ENCODE measurements around the gene MMP28.

The MMP28 gene

DNA sequence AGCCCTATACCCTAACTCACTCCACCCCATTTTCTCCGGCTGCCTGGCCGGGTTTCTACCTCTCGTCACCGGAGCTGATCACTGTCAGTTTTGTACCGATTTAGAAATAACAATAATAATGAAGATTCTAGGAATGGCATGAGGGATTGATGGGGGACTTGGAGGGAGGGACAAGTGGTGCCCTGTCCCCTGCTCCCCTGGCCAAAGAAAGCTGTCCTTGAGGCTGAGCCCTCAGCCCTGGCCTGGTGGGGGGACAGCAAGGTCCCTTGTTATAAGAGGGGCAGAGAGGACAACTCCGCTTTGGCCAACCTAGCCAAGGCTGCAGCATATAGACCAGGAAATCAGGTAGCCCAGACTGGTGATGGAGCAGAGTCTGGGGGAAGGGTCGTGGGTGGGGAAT, 52.9 kb downstream of the MMP28 start:
- no peak for DNase-seq

DNA sequence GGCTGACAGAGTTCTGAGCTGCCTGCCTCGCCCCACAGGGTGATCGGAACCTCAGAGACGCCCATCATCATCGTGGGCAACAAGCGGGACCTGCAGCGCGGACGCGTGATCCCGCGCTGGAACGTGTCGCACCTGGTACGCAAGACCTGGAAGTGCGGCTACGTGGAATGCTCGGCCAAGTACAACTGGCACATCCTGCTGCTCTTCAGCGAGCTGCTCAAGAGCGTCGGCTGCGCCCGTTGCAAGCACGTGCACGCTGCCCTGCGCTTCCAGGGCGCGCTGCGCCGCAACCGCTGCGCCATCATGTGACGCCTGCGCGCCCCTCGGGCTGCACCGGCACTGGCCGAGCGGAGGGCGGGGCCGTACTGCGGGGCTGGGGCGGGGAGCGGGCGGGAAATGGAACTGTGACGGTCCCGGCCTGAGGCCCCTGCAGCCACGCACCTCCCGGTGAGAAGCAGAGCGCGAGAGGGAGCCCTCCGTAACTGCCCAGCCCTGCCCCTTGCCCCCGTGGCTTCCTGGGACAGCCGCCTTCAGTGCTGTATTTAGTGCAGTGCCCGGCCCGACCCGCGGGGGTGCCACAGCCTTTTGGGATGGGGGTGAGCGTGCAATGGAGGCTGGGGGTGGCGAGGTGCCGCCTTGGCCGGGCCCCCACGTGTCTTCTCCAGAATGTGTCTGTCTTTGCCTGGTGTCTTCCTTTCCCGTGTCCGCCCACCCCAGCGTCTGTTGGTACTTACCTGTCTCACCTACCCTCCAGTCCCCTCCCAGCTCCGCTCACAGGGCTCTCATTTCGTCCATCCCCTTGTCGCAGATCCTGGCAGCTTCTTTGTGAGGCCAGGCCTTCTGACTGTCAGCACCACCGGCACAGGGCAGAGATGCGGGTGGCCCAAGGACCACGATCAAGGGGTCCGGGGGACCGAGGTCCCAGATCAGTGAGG, 54.2 kb downstream of the MMP28 start:
- DNase-seq: peak; percentile 58

DNA sequence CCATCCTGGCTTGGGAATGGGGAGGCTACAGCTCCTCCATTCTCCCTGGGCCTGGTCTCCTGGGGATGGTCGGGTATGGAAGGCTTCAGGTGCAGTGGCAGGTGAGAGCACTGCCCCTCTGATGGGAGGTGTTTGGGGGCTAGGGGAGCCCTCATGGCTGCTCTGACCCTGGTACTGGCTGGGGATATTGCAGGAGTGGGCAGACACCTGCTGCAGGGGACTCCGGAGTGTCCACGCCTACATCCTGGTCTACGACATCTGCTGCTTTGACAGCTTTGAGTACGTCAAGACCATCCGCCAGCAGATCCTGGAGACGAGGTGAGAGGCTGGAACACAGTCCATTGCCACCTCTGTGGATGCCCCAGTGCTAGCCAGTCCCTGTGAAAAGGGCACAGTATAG, 55.2 kb downstream of the MMP28 start:
- DNase-seq: no peak

DNA sequence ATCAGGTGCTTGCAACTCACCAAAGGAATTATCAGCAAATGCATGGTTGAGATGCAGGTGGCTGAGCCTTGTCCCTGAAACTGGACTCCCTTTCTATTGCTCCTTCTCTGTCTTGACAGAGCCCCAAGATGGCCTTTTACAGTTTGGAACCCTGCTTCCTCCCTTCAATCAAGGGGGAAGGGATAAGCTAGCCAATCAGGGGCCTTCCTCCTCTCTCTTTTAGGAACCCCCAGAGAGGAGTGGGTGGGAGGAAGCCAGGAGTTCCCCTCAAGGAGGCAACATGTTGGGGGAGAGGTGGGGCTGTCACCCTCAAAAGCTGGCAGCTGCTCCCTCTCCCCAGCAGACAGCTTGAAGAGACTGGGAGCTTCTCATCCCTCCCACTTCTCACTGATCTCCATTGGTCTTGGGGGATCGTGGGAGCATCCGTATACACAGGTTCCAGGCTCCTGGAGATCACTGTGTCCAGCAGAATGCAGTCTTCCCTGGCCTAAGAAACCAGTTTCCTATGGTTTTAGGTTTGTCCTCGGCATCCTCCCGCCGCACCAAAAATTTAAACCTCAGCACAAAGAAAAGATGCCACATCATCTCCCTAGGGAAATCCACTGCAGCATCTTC, 56.8 kb downstream of the MMP28 start:
- no peak for DNase-seq

DNA sequence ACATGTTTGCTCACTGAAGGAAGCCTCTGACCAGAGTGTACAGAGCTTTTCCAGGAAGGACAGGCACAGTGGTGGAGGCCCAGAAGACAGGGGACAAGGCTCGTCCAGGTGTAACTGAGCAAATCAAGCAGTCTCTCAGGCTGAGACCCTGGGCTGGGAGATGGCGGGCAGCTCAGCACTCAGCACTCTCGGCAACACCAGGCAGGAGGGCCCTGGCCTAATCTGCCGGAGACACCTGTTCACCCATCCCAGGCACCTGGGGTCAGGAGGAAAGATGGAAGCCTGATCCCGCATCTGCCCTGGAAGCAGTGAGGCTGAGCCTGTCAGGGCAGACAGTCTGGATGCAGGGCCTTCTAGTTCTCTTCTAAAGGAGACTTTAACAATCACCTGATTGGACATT, 59.2 kb downstream of the MMP28 start:
- DNase-seq: no peak

DNA sequence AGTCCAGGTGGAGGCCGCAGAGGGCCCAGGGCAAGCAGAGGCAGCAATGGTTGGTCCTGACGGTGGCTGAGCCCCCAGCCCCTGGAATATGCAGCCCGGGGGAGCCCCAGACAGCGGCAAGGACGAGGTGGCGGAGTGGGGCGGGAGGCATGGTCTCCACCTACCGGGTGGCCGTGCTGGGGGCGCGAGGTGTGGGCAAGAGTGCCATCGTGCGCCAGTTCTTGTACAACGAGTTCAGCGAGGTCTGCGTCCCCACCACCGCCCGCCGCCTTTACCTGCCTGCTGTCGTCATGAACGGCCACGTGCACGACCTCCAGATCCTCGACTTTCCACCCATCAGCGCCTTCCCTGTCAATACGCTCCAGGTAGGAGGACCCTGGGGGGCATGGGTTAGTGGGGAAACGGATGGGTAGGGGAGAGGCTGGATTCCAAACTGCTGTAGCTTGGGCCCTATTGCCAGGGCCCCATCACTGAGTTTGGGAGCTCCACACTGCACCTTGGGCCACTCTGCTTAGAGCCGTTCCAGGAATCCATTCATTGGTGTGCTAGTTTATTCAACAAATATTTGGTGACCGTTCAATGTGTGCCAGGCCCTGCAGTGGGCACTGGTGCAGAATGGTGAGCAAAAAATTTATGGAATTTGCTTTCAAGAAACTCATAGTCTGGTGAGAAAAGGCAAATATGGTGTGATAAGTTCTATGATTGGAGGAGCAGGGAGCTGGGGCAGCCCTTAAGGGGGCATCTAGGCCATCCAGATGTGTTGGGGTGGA, 60.2 kb downstream of the MMP28 start:
- DNase-seq: no peak

DNA sequence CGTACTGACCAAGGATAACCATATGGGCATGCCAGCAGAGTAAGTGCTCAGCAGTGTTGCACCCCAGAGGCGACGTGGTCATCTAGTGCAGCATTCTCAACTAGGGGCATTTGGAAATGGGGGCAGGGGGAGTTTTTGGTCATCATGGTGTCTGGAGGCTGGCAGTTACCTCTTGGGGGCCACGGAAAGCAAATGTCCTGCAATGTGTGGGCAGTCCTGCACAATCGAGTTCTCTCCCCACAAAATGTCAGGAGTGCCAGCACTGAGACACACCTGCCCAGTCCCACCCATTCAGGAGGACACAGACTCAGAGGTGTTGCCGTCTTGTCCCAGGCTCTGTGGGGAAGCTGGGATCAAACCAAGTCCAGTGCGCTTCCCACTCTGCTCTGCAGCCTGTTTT, 61.0 kb downstream of the MMP28 start:
- DNase-seq: no peak

DNA sequence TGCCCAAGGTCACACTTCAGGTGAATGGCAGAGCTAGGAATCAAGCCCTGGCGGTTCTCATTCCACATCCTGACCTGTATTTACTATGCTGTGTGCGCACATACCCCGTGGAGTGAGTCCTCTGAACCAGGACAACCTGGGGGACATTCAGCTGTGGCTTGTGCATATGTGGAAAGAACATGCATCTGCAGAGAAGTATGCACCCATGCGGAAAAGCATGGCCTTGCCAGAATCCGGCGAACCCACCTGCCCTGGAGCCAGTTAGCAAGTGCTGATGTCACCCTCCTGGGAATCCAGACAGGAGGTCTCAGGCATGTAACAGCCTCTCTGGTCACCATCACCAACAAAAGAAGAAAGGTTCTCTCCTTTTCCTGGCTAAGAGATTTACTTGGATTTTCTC, 62.1 kb downstream of the MMP28 start:
- DNase-seq: no peak

DNA sequence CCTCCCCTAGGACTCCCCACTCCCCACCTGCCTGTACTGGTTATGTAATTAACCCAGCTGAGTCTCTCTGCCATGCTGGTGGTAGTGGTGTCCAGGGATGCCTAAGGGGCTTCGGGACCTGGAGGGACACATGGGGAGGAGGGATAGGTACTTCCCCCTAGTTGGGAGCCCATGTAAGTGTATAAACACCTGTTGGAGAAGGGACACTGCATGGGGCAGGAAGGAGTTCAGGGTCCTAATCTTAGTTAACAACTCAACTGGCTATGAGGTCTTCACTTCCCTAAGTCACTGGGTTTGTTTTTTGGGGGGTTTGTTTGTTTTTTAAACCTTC, 62.7 kb downstream of the MMP28 start:
- DNase-seq: no peak

DNA sequence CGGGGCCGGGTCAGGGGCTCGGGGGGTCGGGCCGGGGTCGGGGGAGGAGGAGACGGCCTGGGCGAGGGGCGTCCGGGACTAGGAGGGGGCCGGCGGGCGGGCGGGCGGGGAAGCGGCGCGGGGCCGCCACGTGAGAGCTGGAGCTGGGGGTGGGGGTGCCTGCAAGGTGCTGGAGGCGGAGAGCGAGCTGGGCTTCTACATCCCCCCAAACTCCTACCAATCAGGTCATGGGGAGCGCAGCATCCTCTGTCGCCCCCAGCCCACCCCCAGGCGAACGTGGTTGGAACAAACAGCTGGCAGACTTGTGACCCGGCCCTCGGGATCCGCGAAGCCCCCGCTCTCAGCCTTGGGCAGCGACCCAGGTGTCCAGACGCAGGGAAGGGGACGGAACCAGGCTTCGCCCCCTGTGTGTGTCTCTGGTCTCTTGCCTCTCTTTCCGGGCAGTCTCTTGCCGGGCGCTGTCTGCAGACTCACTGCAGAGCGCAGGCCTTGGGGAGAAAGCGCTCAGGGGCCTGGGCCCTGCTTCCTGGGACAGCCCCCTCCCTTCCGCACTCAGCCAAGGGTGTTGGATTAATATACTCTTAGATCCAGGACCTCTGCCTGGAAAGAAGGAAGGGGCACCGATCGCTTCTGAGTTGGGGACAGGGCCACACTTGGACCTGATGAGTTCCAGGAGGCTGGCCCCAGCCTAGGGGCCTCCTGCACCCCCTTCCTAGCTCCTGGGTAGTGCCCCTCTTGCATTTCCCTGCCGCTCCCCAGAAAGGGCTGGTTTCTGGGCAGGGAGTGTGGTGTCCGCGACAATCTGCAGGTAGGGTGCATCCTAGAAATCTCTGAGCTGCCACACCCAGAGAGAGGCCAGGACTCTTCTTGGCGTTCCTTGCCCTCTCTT, 63.3 kb downstream of the MMP28 start:
- DNase-seq: peak; percentile 47

DNA sequence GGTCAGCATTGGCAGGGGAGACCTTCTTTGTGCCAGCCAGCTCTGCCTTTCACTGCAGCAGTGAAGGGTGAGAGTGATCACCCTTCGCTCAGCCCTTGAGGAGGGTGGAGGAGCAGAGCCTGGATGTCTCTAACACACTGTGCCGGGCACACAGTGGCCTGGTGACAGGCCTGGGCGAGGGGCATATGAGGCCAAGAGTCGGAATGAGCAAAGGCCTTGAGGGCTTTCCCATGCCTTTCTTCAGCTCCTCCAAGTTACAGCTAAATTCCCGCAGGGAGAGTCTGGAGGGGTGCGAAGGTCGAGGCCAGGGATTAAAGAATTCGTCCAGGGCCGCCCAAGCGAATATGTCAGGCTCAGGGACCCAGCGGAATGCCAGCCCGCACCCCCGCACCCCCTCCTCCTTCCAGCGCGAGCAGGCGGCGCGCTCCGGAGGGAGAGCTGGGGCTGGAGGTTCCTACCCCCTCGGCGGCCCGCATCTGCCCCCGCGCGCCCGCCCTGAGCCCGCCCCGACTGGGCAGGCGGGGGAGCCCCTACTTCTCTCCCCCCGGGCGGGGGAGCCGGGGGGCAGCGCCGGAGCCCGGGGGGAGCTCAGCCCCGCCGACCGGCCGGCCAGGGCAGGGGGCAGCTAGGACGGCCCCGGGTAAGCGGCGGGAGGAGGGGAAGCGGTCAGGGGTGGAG, 64.1 kb downstream of the MMP28 start, which contains the start of gene RASL10B:
TSS of gene RASL10B (plus strand) at position 401 of the 678 bp plus-strand sequence. CDS start 3,546 bp downstream, outside the sequence.
- peak; percentile 81 for DNase-seq

DNA sequence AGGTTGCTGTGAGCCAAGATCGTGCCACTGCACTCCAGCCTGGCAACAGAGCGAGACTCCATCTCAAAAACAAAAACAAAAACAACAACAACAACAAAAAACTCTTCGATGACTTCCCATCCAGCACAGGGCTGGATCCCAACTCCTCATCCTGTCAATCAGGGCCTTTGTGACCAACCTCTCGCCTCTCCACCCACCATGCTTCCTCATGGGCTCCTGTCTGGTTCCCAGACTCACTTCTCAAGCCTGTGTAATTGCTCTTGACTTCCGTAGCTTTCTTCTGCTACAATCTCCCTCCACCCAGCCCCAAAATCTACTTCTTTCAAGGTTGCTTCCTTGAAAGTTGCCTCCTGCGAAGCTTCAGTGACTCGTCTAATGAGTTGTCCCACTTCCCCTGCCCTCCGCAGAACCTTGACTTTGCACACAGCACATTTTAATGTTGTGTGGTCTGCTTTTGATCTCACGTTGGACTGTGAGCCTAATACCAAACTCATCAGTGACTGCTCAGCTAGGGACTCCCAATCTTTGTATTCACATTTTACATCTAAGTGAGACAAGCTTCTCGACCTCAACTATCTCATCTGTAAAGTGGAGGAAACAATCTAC, 64.9 kb downstream of the MMP28 start:
- DNase-seq: no peak

DNA sequence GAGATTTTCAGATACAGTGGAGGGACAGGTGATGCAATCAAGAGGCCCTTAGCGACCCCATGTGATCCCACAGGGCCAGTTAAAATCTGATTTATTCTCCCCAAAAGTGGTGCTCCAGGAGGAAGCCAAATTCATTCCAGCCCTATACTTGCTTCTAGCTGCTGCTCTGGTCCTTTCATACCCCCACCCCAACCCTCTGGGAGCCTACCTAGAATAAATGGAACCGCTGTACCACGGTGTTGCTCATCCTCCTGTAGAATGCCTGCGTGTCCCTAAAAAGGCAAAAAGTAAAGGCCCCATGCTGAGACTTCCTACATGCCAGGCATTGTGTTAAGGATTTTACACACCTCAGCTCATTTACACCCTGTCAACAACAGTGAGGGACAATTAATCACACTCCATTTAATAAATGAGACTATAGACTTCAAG, 66.0 kb downstream of the MMP28 start:
- no peak for DNase-seq

DNA sequence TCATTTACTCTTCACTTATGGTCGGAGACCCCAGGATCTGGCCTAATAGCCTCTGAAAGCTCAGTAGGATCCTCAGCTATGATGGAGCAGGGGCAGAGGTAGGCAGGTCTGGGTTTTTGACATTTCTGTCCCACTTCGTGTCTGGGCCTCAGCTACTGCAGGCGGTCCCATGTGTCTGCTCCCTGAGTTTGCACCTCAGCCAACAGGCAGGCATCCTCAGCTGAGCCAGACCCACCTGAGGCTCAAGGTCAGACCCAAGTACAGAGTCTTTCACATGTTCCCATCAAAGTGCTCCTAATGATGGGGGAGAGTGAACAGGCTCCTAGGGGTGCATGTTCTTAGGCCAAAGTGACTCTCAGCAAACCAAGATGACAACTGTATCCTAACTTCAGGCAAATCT, 66.9 kb downstream of the MMP28 start:
- no peak for DNase-seq

DNA sequence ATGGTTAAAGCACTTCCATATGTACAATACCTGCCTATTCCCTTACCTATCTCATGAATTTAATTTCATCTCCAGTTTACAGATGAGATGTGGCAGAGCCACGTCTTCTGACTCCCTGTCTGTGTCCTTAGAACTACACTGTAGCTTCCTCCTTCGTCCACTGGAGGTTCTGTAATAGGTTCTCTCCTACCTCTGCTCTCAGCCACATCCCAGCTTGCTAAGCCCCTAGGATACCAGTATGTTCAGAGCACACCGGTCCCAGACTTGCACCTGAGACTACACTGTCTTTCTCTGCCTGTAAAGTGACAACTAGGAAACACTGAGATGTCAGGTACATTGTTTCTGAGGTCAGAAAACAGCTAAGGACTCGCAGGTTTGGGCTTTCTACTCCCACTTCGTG, 67.8 kb downstream of the MMP28 start:
- no peak for DNase-seq

DNA sequence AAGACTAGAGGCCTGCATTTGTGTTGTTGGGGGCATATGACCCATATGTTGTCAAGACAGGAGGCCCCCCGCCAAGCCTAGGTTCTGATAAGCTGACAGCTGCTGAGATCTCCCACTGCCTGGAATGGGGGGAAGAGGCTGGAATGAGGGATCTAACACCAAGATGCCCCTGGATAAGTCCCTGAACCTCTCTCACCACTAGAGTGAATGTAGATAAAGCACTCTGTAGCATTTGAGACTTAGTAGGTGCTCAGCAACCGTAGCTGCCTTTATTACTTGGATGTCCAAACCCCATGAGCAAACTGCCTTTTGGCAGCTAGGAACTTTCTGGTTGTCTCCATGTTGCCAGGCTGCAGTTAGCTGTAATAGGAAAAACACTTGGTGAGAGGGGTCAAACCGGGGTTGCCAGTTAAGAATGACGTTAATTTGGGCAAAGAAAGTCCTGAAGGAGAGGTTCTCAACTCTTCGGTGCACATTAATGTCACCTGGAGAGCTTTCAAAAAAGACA, 68.4 kb downstream of the MMP28 start:
- no peak for DNase-seq

DNA sequence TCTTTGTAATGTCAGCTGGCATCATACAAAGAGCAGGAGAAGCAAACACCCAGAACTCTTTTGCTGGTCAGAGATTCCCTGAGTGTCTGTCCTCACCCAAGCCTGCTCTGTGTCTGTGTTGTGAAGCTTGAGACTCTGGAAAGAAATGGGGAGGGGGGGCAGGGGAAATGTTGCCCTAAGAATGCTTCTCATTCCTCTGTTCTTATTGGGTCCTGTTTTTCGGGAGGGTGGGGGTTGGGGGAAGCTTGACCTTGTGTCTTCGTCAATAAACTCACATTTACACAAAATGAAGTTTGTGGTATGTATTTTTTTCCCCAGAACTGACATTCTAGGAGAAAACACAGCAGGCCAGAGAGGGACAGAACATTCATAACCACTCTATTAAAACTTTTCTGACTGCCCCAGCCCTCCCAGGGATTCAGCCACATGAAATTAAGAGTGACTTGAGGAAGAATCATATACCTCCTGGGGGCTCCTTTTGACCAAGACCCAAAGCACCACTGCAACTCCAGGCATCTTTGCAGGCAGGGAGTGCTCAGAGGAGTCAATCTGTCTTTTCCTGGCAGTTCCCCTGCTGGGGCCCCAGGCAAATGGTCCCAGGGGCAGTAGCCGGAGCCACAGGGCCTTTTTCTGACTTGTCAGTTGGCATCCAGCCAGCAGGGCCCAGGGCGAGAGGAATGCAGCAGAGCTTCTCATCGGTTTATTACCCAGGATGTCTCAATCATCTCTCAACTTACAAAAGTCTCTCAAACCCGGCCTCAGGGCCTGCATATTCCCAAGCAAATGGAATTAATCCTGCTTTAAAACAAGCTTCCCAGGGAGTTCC, 69.1 kb downstream of the MMP28 start:
- DNase-seq: peak; percentile 72

DNA sequence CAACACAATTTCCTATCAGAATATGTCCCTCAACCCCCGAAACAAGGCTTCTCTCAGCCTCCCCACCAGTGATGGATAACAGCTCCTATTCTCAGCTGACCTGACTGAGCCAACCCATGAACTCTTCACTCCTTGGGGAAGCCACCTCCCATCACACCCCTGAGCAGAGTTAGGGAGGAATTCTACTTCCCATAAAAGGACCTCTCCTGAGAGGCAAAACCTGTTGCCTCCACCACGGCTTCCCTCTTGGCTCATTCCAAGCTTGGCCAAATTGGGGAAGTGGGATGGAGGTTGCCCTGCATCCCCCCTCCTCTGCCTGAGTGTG, 69.7 kb downstream of the MMP28 start:
- DNase-seq: no peak

DNA sequence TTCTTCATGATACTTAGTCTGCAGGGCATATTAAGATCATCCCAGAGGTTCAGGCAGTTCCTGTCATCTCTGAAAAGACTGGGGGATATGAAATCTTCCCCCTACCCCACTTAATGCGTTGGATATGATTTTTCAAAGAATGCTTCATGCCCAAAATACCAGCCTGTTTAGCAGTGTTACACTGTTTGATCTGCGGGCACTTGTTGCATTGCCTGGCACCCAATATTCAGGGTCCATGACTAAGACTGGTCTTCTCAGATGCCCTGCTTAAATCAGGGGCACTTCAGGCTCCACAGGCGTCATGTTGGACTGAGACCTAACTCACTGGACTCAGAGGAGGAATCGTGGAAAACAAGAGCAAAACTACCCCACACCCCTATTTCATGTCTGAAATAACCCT, 70.4 kb downstream of the MMP28 start:
- no peak for DNase-seq

DNA sequence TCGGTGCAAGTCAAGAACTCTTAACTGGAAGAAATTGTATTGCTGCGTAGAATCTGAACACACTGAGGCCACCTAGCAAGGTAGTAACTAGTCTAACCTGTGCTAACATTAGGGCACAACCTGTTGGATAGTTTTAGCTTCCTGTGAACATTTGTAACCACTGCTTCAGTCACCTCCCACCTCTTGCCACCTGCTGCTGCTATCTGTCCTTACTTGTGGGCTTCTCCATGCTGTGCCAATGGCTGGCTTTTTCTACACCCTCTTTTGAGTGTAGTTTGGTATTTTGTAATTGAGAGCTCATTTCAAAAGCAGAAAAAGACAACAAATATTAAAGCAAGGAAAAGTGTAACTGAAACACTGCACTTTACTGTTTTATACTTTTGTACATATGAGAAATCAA, 71.7 kb downstream of the MMP28 start:
- DNase-seq: no peak

DNA sequence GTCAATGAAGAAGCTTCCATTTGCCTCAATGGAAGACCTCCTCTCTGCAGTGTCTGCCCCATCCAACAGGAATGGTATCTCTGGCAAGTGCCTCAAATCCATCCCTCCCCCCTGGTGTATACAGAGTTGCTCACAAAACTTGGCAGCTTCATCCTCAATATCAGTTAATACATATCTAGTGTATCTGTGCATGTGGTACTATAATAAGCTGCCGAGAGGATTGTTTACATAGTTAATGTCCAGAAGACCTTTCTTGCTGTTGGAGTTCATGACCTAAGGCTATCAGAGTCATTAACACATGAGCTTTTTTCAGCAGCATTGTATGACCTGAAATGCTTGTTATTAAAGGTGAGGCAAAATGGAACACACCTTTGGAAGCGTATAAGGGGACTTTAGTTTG, 78.0 kb downstream of the MMP28 start:
- DNase-seq: no peak

Data from eye (tissue), 1 donor.